Karpas-422 (cell line): ENCODE data around the gene C2CD2. TPM values are rescaled to one million over a fixed set of nuclear protein-coding genes. Genes with fewer than 3 reads are reported as not detected.

ENCODE experiments used
- DNase-seq: peaks from one replicate; pipeline ENCODE4 v3.0.0-alpha.2; 2015
- H2AFZ ChIP-seq: fragments of 200-600 bp; sonication (generic); 2 replicates; pipeline ENCODE4 v1.6.1; 2014; ENCODE audit warnings: antibody characterized with exemption, low read length, mixed read lengths
- H3K27ac ChIP-seq: fragments of 200-600 bp; sonication (generic); 2 replicates; pipeline ENCODE4 v1.5.1; 2014; ENCODE audit warnings: mild to moderate bottlenecking, low read length, moderate library complexity
- H3K27me3 ChIP-seq: fragments of 200-600 bp; sonication (generic); 2 replicates; pipeline ENCODE4 v1.6.1; 2014; ENCODE audit warnings: low read length, mixed read lengths
- H3K36me3 ChIP-seq: fragments of 200-600 bp; sonication (generic); 2 replicates; pipeline ENCODE4 v1.6.1; 2014; ENCODE audit warnings: low read length, mixed read lengths; ENCODE audit not compliant: insufficient read depth
- H3K4me1 ChIP-seq: fragments of 200-600 bp; sonication (generic); 2 replicates; pipeline ENCODE4 v1.6.1; 2014; ENCODE audit warnings: mild to moderate bottlenecking, low read length, mixed read lengths
- H3K4me2 ChIP-seq: fragments of 200-600 bp; sonication (generic); 2 replicates; pipeline ENCODE4 v1.6.1; 2014; ENCODE audit warnings: low read length, low read depth, mild to moderate bottlenecking; ENCODE audit not compliant: poor library complexity, severe bottlenecking
- H3K4me3 ChIP-seq: fragments of 200-600 bp; sonication (generic); 2 replicates; pipeline ENCODE4 v1.5.1; 2014; ENCODE audit warnings: mild to moderate bottlenecking, antibody characterized with exemption, low read length, mixed read lengths
- H3K79me2 ChIP-seq: fragments of 200-600 bp; sonication (generic); 2 replicates; pipeline ENCODE4 v1.6.1; 2014; ENCODE audit warnings: mild to moderate bottlenecking, low read length, mixed read lengths
- H3K9ac ChIP-seq: fragments of 200-600 bp; sonication (generic); 2 replicates; pipeline ENCODE4 v1.6.0; 2014; ENCODE audit warnings: low read length
- H3K9me2 ChIP-seq: fragments of 200-600 bp; sonication (generic), shearing (Covaris generic); replicated peaks from 2 replicates; pipeline ENCODE4 v1.6.0; 2014; ENCODE audit warnings: mild to moderate bottlenecking, low read length, moderate library complexity; ENCODE audit not compliant: insufficient read depth
- H3K9me3 ChIP-seq: fragments of 300-700, 200-600 bp; sonication (generic); 2 replicates; pipeline ENCODE4 v1.6.1; 2014; ENCODE audit warnings: low read length, mixed read lengths
- H4K20me1 ChIP-seq: fragments of 200-600 bp; sonication (generic); 2 replicates; pipeline ENCODE4 v1.6.1; 2014; ENCODE audit warnings: mild to moderate bottlenecking, antibody characterized with exemption, low read length, low read depth; ENCODE audit not compliant: insufficient read depth
- total RNA-seq: library from RNA; depleted of rRNA; stranded (reverse); fragments of >200 nt; shearing (Covaris generic); gene quantifications from 2 replicates; pipeline ENCODE4 v1.2.3, GENCODE V29; 2014; ENCODE audit warnings: low replicate concordance

The C2CD2 gene
- total RNA-seq, 1 experiment from 2014 or later = not detected

- Histone ChIP-seq H3K4me1 (peaks cover 4% of the 10 kb centered on the region; the same call in 1 of the 2 replicates), H3K9ac (no peak overlapping the region), H3K27ac (no peak overlapping the region), H3K79me2 (no peaks in the 10 kb centered on the region), H4K20me1 (0 out of 2 replicates have a peak, but pooled peaks cover 7% of the 10 kb centered on the region), H3K9me3 (no peaks in the 10 kb centered on the region), H3K4me2 (no peak overlapping the region), H2AFZ (no peak overlapping the region), H3K4me3 (no peak overlapping the region), H3K36me3 (no peaks in the 10 kb centered on the region), H3K27me3 (no peaks in the 10 kb centered on the region), H3K9me2 (no peaks in the 10 kb centered on the region)
- DNase-seq = no peak
These were observed 39.5 kb downstream of the C2CD2 start for GRCh38 chr21:41914358-41914757.

DNA sequence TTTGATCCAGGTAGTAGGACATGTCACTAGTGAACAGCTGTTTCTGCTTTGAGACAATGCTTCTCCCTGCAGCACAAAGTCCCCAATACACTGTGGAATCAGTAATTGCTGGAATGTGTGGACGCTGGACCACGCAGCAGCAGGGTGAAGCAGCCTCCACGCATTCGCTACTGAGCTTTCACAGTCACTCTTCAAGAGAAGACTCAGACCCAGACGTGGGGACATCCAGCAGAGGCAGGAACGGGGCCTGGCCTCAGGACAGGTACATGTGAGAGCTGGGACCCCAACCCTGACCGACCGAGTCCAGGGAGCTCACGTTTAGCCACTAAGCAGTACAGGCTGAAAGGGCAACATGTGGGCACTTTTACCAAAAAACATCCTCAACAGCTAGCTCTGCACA is 40.6 kb downstream of the C2CD2 start:
- H3K4me1 ChIP-seq = peaks cover 4% of the 10 kb centered on the region; the same call in 1 of the 2 replicates
- no peaks in the 10 kb centered on the region for H3K9me2 ChIP-seq
- H3K4me3 ChIP-seq = no peak overlapping the region
- H3K9me3 ChIP-seq = no peaks in the 10 kb centered on the region
- DNase-seq = no peak
- H3K9ac ChIP-seq = no peak overlapping the region
- no peak overlapping the region for H2AFZ ChIP-seq
- no peak overlapping the region for H3K4me2 ChIP-seq
- H3K27ac ChIP-seq = no peak overlapping the region
- no peaks in the 10 kb centered on the region for H3K36me3 ChIP-seq
- H3K27me3 ChIP-seq = no peaks in the 10 kb centered on the region
- H3K79me2 ChIP-seq = no peaks in the 10 kb centered on the region
- H4K20me1 ChIP-seq = 0 out of 2 replicates have a peak, but pooled peaks cover 7% of the 10 kb centered on the region

DNA sequence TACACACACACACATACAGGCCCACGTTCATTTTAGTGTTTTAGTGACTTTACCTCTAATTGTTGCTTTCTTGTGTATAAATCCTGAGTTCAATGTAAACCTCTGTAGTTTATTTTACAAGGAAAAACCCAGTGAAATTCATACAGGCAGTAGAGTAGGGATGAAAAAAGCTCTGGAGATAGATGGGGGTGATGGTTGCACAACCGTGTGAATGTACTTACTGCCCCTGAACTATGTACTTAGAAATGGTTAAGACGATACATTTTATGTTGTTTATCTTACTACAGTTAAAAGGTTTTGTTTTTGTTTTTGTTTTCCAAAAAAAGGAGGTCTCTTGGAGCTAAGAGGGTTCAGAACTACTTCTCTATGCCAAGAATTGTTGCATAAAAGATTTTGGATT is 45.0 kb downstream of the C2CD2 start:
- no peak overlapping the region for H3K4me3 ChIP-seq
- H3K4me1 ChIP-seq = no peaks in the 10 kb centered on the region
- H3K79me2 ChIP-seq = no peaks in the 10 kb centered on the region
- no peaks in the 10 kb centered on the region for H3K9me3 ChIP-seq
- 0 out of 2 replicates have a peak, but pooled peaks cover 3% of the 10 kb centered on the region for H4K20me1 ChIP-seq
- no peak overlapping the region for H3K9ac ChIP-seq
- no peak overlapping the region for H3K4me2 ChIP-seq
- DNase-seq = no peak
- no peaks in the 10 kb centered on the region for H3K9me2 ChIP-seq
- no peak overlapping the region for H2AFZ ChIP-seq
- no peaks in the 10 kb centered on the region for H3K36me3 ChIP-seq
- no peak overlapping the region for H3K27ac ChIP-seq
- no peaks in the 10 kb centered on the region for H3K27me3 ChIP-seq

DNA sequence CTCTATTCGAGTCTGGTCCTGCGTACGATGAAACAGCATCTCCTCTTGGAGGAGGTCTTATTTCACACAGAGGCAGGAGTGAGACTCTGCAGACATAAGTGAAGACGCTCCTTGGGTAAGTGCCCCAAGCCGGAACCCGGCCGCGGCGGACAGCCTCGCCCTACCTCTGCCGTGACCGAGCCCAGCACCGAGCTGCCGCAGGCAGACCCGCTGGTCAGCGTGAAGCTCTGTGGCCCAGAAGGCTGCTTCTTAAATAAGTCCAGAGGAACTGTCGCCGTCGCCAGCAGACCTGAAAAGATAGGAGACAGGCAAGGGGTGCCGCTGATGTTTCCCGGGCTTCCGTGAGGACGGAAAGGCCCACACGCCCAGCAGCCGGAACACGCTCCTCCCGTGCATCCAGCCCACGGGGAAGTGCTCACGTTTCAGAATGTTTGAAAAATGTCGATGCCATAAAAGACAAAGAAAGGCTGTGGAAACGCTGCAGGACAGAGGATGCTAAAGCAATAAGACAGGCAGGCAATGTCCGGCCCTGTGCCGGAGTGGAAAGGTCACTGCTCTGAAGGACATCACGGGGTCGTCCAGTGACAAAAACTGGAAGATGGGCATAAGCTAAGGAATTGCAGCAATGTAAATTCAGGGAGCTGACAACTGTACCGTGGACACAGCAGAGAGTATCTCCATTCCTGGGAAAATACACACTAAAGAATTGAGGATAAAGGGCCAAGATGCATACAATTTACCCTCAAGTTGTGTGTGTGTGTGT is 46.1 kb downstream of the C2CD2 start:
- Histone ChIP-seq H3K79me2 (no peaks in the 10 kb centered on the region), H3K4me1 (no peaks in the 10 kb centered on the region), H3K9ac (no peak overlapping the region), H2AFZ (no peak overlapping the region), H3K4me2 (no peak overlapping the region), H3K27me3 (no peaks in the 10 kb centered on the region), H4K20me1 (0 out of 2 replicates have a peak, but pooled peaks cover 3% of the 10 kb centered on the region), H3K9me2 (no peaks in the 10 kb centered on the region), H3K4me3 (no peak overlapping the region), H3K27ac (no peak overlapping the region), H3K36me3 (no peaks in the 10 kb centered on the region), H3K9me3 (no peaks in the 10 kb centered on the region)
- no peak for DNase-seq

DNA sequence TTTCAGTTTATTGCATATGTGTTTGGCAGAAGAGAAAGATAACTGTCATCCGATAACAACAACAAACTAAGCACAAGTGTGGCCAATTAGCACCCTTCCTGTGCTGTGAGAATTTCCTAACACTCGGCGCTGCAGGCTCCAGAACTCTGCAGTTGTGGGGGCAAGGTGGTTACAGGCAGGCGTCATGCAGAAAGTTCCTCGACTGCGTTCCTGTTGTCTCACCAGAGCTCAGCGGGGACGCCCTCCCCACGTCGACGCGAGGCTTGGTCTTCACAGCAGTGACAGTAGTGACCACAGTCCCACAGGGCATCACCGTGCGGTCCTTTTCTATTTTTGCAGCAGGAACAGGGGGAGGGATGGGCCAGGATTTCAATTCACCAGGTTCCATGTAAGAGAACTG is 47.0 kb downstream of the C2CD2 start:
- DNase-seq = no peak
- H3K36me3 ChIP-seq = no peaks in the 10 kb centered on the region

DNA sequence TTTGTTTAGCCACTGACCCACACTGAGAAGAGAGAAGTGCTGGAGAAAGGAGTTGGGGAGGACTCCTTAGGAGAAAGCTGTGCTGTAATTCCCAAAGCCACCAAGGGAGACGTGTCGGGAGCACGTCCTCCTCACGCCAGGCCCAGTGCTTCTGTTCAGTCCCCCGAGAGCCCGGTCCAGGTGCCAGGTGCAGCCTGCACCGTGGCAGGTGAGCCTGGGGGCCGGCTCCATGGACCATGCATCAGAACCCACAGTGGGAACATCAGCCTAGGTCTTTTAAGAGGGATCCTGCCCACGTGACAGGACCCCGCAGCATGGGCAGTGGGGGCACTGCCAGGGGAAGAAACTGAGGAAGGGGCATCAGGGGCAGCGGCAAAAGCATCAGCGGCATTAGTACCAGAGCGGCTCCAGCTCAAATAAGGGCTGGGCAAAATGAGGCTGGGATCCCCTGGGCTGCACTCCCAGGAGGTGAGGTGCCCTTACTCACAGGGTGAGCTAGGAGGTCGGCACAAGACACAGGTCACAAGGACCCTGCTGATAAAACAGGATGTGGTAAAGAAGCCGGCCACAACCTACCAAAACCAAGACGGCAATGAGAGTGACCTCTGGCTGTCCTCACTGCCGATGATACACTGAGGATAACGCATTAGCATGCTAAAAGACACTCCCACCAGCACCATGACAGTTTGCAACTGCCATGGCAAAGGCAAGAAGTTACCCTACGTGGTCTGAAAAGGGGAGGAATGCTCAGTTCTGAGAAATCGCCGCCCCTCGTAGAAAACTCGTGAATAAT is 50.1 kb downstream of the C2CD2 start:
- H3K79me2 ChIP-seq = no peaks in the 10 kb centered on the region
- no peak for DNase-seq
- H3K4me3 ChIP-seq = no peak overlapping the region
- no peak overlapping the region for H3K27ac ChIP-seq
- H2AFZ ChIP-seq = no peak overlapping the region
- no peaks in the 10 kb centered on the region for H3K36me3 ChIP-seq
- no peak overlapping the region for H3K9ac ChIP-seq
- no peaks in the 10 kb centered on the region for H3K9me3 ChIP-seq
- H3K9me2 ChIP-seq = no peaks in the 10 kb centered on the region
- H4K20me1 ChIP-seq = no peaks in the 10 kb centered on the region
- no peaks in the 10 kb centered on the region for H3K27me3 ChIP-seq
- no peak overlapping the region for H3K4me2 ChIP-seq
- H3K4me1 ChIP-seq = no peaks in the 10 kb centered on the region

More for the DNA sequence above, 47.0 kb downstream of the C2CD2 start:
- H3K9me3 ChIP-seq = no peaks in the 10 kb centered on the region
- no peak overlapping the region for H2AFZ ChIP-seq
- H4K20me1 ChIP-seq = no peaks in the 10 kb centered on the region
- H3K9me2 ChIP-seq = no peaks in the 10 kb centered on the region
- no peaks in the 10 kb centered on the region for H3K4me1 ChIP-seq
- no peak overlapping the region for H3K9ac ChIP-seq
- no peak overlapping the region for H3K4me3 ChIP-seq
- no peak overlapping the region for H3K27ac ChIP-seq
- no peak overlapping the region for H3K4me2 ChIP-seq
- H3K79me2 ChIP-seq = no peaks in the 10 kb centered on the region
- H3K27me3 ChIP-seq = no peaks in the 10 kb centered on the region

DNA sequence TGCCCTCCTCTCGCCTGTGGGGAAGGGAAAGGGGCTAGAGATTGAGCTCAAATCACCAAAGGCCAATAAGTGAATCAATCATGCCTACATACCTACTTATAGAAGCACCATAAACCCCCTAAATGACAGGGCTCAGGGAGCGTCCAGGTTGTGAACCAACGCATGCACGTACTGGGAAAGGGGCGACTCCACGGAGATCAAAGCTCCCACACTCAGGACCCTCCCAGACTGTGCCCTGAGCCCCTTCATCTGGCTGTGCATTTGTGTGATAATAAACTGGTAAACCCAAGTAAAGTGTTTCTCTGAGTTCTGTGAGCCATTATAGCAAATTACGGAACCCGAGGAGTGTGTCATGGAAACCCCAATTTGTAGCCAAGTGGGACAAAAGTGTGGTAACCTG is 50.9 kb downstream of the C2CD2 start:
- Histone ChIP-seq H3K4me3 (no peak overlapping the region), H3K27ac (no peak overlapping the region), H3K9me3 (no peaks in the 10 kb centered on the region), H3K9me2 (no peaks in the 10 kb centered on the region), H3K9ac (no peak overlapping the region), H3K4me1 (no peaks in the 10 kb centered on the region), H3K36me3 (no peaks in the 10 kb centered on the region), H4K20me1 (no peaks in the 10 kb centered on the region), H2AFZ (no peak overlapping the region), H3K27me3 (no peaks in the 10 kb centered on the region), H3K79me2 (no peaks in the 10 kb centered on the region), H3K4me2 (no peak overlapping the region)
- no peak for DNase-seq

GRCh38 chr21:41901782-41902181 is 52.0 kb downstream of the C2CD2 start:
- no peaks in the 10 kb centered on the region for H3K79me2 ChIP-seq
- no peaks in the 10 kb centered on the region for H3K9me3 ChIP-seq
- no peaks in the 10 kb centered on the region for H4K20me1 ChIP-seq
- H3K4me2 ChIP-seq = no peak overlapping the region
- no peaks in the 10 kb centered on the region for H3K9me2 ChIP-seq
- no peak overlapping the region for H3K9ac ChIP-seq
- no peak overlapping the region for H3K4me3 ChIP-seq
- H3K27ac ChIP-seq = no peak overlapping the region
- H3K36me3 ChIP-seq = no peaks in the 10 kb centered on the region
- H3K4me1 ChIP-seq = no peaks in the 10 kb centered on the region
- DNase-seq = no peak
- no peak overlapping the region for H2AFZ ChIP-seq
- no peaks in the 10 kb centered on the region for H3K27me3 ChIP-seq
